OCI-LY7 (cell line): ENCODE measurements around the gene MMP20.

Experiments used
- EZH2phosphoT487 ChIP-seq: fragments of 200-600 bp; sonication (generic); IDR thresholded peaks from 2 replicates; pipeline ENCODE4 v1.6.1; 2018; ENCODE audit warnings: low read depth, borderline replicate concordance, mild to moderate bottlenecking, mixed run types, antibody characterized with exemption, low read length, moderate library complexity, mixed read lengths
- TF ChIP-seq, protein P1 (sequence below): fragments of 200-600 bp; sonication (generic); conservative IDR thresholded peaks from 2 replicates; pipeline ENCODE4 v1.5.1; 2014; ENCODE audit warnings: mild to moderate bottlenecking, antibody characterized with exemption, low read length, moderate library complexity, mixed read lengths

DNA sequence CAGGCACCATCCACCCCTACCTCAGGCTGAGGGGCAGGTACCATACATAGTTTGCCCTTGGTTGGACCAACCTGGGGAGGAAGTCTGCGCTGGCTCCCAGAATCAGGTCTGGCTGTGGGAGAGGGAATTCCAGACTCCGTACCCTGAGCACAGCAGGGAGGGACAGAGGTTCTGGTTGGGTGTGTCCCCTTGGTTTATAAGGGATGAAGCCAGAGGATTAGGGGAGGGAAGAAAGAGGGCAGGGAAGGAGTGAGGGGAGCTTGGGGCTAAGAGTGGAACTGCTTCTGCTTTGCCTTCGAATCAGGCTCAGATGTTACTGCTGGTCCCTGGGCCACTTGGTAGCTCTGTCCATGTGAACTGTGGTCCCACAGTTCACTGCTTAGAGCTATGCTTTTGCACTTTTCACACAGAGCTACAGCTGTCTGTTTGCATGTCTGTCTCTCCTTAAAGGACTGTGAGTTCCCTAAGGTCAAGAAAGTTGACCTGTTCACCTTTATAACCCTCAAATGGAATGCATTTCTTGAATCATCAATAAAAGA, 9.2 kb downstream of the MMP20 start:
- TF ChIP-seq, protein P1, sequence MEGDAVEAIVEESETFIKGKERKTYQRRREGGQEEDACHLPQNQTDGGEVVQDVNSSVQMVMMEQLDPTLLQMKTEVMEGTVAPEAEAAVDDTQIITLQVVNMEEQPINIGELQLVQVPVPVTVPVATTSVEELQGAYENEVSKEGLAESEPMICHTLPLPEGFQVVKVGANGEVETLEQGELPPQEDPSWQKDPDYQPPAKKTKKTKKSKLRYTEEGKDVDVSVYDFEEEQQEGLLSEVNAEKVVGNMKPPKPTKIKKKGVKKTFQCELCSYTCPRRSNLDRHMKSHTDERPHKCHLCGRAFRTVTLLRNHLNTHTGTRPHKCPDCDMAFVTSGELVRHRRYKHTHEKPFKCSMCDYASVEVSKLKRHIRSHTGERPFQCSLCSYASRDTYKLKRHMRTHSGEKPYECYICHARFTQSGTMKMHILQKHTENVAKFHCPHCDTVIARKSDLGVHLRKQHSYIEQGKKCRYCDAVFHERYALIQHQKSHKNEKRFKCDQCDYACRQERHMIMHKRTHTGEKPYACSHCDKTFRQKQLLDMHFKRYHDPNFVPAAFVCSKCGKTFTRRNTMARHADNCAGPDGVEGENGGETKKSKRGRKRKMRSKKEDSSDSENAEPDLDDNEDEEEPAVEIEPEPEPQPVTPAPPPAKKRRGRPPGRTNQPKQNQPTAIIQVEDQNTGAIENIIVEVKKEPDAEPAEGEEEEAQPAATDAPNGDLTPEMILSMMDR, result no peak
- no peak for TF ChIP-seq EZH2phosphoT487
